HUDEP-2 (cell line): ENCODE results near the gene OVCH1.
"Not testable (repeated sequence)": the region's sequence is repeated elsewhere in the genome, so short reads cannot be mapped to it uniquely, and the experiment has no call there.

Source experiments
- DNase-seq, 76 experiments: peaks; one replicate each; lab custom pipeline; 2025; ENCODE audit not compliant: unreplicated experiment in 76 of 76; lab: John Stamatoyannopoulos, UW

The OVCH1 gene

DNA sequence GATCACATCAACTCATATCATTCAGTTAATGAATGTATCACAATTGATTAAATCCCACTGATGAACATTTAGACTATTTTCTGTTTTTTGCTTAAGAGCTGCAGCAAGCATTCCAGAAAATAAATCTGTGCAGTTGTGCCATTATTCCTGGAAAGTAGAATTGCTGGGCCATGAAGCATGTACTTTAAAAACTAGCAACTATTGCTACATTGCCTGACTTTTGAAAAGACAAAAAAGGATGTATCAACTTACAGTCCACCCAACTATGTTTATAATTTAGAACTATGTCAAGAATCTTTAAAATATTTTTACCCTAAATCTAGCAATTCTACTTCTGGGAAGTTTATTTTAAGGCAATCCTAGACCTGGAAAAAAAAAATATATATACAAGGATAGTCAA is 83.1 kb downstream of the OVCH1 start:
- DNase-seq: no peak

DNA sequence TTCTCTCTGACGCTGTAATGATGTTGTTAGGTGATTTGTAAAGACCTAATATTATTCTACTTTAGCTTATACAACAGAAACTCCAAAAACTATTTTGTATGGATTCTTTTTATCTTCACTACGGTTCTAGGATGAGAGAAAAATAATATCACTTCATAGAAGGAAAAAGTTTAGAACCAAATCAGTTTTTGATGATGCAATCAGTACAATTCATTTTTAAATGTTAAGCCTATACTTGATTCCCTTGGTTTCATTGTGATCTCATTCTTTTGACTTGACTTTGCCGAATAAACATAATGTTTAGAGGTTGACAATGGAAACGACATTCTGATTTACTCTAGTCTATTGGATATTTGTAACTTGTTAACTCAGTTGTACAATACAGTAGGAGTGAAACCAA is 91.9 kb downstream of the OVCH1 start:
- no peak for DNase-seq

DNA sequence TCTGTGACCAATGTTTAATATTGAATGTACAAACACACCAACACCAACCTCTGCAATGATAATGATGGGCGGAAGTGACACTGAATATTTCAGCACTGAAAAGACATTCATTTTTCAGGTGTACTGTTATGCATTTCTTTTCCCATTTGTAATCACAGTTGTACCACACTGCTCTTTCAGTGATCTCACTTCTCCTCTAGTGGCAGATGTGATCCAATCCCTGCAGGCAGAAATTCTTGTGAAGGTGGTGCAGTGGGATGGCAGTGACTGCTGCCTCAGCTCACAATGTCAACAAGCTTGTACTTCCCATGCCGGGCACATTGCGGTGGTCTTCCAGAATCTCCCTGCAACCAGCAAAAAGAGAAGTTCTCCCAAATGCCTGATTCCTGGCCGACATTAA is 93.5 kb downstream of the OVCH1 start:
- DNase-seq: peak in 8 of 76 experiments; percentile 36 to 71 (median 55)

DNA sequence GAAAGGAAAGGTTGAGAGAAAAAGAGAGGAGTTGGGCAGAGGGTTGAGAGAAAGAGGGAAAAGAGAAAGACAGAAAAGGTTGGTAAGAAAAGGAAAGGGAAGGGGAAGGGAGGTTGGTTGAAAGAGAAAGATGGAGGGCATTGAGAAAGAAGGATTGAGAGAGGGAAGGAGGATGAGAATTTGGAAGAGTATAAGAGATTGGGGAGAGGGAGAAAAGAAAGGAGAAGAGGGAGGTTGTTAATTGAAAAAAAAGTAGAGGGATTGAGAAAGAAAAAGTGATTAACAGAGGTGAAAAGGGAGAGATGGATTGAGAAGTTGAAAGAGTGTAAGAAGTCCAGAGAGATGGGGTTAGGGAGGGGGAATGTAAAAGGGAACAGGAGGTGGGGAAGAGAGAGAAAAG is 95.0 kb downstream of the OVCH1 start:
- no peak for DNase-seq

DNA sequence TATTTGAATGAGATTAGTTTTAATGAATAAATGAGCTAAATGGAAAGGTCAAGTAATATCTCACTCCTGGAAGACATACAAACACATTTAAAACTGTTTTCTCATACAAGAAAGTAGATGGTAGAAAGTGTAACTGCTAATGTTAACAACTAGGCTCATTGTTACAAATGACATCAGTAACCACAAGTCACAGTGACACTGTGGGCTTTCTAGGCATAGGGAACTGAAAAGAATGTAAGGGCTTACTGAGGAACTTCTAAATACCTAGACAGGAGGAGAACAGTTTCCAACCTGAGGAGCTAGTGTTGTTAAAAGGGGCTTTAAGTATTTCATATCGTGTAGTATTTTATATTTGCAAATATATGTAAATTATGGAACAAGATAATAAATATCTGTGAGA is 99.0 kb downstream of the OVCH1 start:
- DNase-seq: no peak

DNA sequence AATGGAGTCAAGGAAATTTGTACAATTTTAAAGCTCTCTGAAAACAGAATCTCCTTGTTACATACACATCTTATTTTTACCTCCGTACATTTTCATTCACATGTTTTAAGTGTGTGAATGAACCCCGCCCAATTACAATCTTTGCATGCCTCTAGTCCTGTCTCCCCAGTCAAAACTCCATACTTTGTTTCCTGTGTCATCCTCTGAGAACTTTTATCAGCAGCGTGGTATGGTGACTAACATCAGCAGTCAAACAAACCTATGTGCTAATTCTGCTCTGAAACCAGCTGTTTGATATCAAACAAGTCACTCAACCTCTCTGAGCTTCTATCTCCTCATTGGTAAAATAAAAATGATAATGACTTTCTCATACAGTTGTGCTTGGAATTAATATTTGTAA is 100.7 kb downstream of the OVCH1 start:
- no peak for DNase-seq

DNA sequence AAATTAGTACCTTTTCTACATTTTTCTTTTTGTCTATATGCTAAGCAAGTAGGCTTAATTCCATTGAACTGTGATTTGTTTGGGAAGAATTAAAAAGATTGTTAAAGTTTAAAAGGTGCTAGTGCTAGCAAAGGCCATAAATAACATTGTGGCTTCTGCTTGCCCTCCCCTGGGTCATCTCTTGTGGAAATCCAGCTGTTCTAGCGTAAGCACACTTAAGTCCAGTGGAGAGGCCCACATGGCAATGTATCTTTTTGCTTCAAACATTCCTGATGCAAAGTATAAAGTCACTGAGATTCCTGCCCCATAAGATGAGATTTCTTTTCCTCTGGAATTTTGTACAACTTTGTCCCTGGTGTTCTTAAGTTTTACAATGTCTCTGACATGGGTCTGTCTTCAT is 102.1 kb downstream of the OVCH1 start:
- no peak for DNase-seq

DNA sequence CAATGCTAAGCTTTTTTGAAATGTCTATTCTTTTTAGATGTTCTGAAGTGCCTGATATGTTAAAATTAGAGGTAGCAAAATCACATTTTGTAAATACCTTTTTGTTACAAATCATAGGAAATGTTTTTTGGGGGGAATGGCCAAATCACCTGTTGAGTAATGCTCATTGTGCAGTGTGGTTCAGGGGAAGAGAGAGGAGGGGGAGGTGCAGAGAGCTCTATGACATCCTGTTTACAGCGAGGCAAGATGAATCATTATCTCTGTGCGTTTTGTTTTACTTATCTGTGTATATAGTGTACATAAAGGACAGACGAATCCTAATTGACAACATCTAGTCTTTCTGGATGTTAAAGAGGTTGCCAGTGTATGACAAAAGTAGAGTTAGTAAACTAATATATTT is 107.1 kb downstream of the OVCH1 start:
- DNase-seq: not testable (repeated sequence)

DNA sequence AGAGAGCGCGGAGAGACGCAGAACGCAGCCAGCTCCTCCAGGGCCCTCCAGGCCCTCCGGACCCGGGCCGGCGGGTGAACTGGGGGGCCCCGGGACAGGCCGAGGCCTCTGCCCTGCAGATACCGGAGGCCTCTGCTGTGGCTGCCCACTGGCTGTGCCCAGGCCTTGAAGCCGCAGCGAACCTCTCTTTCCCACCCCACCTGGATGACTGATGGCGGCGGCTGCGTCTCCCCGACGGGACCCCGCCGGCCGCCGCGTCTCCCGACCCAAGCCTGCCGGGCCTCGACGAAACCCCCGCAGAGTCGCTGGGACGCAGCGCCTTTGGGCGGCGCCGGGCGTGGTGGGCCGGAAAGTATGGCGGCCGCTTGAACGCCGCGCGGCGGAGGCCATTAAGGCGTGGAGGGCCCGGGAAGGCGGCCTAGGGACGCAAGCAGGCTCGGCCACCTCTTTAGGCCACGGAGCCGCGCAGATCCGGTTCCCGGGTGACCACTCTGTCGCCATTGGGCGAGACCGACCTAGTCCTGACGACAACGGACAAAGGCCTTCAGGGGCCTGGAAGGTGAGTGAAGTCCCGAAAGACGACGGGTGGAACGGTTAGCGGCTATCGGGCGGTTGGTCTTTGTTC is 108.1 kb downstream of the OVCH1 start:
- DNase-seq: no peak

DNA sequence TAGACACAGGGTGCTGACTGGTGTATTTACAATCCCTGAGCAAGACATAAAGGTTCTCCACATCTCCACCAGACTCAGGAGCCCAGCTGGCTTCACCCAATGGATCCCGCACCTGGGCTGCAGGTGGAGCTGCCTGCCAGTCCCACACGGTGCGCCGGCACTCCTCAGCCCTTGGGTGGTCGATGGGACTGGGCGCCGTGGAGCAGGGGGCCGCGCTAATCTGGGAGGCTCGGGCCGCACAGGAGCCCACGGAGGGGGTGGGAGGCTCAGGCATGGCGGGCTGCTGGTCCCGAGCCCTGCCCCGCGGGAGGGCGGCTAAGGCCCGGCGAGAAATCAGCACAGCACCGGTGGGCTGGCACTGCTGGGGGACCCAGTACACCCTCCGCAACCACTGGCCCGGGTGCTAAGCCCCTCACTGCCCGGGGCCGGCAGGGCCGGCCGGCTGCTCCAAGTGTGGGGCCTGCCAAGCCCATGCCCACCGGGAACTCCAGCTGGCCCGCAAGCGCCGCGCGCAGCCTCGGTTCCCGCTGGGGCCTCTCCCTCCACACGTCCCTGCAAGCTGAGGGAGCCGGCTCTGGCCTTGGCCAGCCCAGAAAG is 111.3 kb downstream of the OVCH1 start:
- DNase-seq: not testable (repeated sequence)

DNA sequence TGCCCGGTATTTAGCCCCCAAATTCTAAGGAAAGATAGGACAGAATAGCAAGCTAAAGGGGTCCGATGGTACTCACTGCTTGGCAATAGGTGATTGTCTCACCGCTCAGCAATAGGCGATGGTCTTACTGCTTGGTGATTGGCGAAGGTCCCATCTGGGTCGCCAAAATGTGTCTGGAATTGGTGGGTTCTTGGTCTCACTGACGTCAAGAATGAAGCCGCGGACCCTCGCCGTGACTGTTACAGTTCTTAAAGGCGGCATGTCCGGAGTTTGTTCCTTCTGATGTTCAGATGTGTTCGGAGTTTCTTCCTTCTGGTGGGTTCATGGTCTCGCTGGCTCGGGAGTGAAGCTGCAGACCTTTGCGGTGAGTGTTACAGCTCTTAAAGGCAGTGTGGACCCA is 112.3 kb downstream of the OVCH1 start:
- not testable (repeated sequence) for DNase-seq

DNA sequence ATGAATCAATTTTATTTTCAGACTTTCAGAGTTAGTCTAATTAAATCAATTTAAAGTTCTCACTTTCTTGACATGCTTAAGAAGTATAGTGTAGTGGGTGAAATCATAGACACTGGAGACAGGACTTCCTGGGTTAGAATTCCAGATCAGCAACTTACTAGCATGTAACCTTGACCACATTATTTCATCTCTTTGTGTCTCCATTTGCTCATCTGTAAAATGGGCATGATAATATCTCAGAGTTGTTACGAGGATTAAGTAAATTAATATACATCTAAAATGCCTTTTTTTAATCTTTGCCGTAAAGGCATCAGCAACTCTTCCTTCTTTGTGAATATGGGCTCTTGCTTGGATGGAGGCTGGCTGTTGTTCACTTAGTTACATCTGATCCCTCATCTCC is 115.2 kb downstream of the OVCH1 start:
- no peak for DNase-seq

DNA sequence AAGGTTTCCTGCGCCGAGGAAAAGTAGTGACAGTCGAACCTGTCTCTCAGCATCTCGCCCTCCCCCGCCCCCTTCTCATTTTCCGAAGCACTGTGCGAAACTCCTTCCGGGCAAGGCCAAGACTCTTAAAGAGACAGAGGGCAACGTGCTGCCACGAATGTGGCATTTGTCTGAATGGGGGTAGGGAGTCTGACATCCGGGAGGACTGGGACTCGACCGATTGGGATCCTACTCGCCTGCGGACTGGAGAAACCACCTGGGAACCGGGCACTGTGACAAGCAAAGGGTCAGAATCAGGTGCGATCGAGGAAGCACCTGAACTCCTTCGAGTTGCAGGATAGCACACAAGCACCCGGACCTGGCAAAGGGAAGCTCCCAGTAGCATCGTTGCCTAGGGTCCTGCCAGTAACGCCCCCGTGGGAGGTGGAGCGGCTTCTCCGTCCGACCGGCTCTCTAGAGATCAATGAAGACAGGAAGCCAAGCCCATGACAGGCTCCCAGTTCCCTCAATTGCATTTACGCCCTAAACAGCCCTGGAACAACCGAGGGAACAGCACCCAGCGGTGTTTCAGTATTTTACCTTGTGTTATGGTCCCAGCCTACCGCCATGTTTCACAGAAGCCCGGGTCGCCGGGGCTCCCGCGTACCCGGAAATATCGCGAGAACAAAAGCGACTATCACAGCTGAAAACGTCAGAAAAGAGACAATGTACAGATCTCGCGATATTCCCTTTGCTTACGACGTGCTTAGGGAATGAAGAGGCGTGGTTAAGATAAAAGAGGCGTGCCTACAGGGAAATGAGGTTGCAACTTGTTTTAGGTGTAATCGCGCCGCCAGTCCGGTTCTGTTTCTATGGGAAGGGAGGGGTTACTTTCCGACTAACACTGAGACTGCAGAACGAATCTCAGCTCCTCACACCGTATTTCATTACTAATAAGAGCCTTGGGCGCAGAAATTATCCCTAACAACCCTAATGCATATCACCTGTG is 116.7 kb downstream of the OVCH1 start, which contains the start of gene ERGIC2:
Gene ERGIC2, minus strand, starts transcription at position 637 of the 988 bp plus-strand sequence. CDS start 9,539 bp downstream, outside the sequence.
- DNase-seq: peak; percentile 10 to 98 (median 85)
